Panc1 (cell line): ENCODE results near the gene SCAMP4. TPM values are rescaled to one million over a fixed set of nuclear protein-coding genes. Genes with fewer than 3 reads are reported as not detected.

Source experiments
- ATAC-seq: fragments of 200-7000 bp; cut with Tn5 transposase; 2 replicates; pipeline ENCODE4 v1.9.1; 2020; ENCODE audit warnings: mild to moderate bottlenecking, moderate library complexity
- BruUV-seq: library from RNA; stranded (reverse); fragments of 400-500 nt; replicated peaks from 2 replicates; lab custom pipeline; 2021; lab: Mats Ljungman, UMichigan
- CTCF ChIA-PET: fragments of 300-600 bp; sonication (Branson Sonifier 250); formaldehyde crosslinking; loops from one replicate; lab custom pipeline; 2022; ENCODE audit warnings: antibody characterized with exemption; lab: Charles Lee
- POLR2A ChIA-PET: fragments of 300-600 bp; sonication (Branson Sonifier 250); formaldehyde crosslinking; loops from one replicate; lab custom pipeline; 2022; ENCODE audit warnings: antibody characterized with exemption; lab: Charles Lee
- DNase-seq: peaks from one replicate; pipeline ENCODE4 v3.0.0-alpha.2; 2010; ENCODE audit warnings: low read depth, low spot score
- H3K27ac ChIP-seq: 2 replicates; pipeline ENCODE4 v1.5.1; 2011; ENCODE audit warnings: mild to moderate bottlenecking, low read length, inconsistent platforms
- H3K27me3 ChIP-seq: fragments of 200-500 bp; sonication (Bioruptor generic); 2 replicates; pipeline ENCODE4 v1.6.0; 2014; ENCODE audit warnings: low read length, inconsistent platforms; ENCODE audit not compliant: control insufficient read depth, insufficient read depth
- H3K36me3 ChIP-seq: fragments of 200-500 bp; sonication (Bioruptor generic); 2 replicates; pipeline ENCODE4 v1.5.1; 2014; ENCODE audit warnings: inconsistent platforms, mild to moderate bottlenecking, low read length, moderate library complexity; ENCODE audit not compliant: control insufficient read depth, insufficient read depth
- H3K4me1 ChIP-seq: 2 replicates; pipeline ENCODE4 v1.5.1; 2011; ENCODE audit warnings: inconsistent platforms, mild to moderate bottlenecking, low read length, moderate library complexity; ENCODE audit not compliant: control insufficient read depth, insufficient read depth
- H3K4me3 ChIP-seq, 2 experiments: 2 replicates each; pipeline ENCODE4 v1.5.1; 2011 to 2012; ENCODE audit warnings: low read depth in 2 of 2, low read length in 2 of 2, mild to moderate bottlenecking in 2 of 2, inconsistent platforms in 1 of 2, moderate library complexity in 1 of 2
- H3K9me3 ChIP-seq: fragments of 200-500 bp; sonication (Bioruptor generic); 2 replicates; pipeline ENCODE4 v1.5.1; 2014; ENCODE audit warnings: low read depth, mild to moderate bottlenecking, inconsistent platforms, low read length, moderate library complexity; ENCODE audit not compliant: control insufficient read depth, insufficient read depth
- CTCF ChIP-seq: fragments of 450-650 bp; IDR thresholded peaks from 2 replicates; pipeline ENCODE4 v1.5.1; 2017; ENCODE audit warnings: mild to moderate bottlenecking
- POLR2AphosphoS5 ChIP-seq: IDR thresholded peaks from 2 replicates; pipeline ENCODE4 v1.6.1; 2012; ENCODE audit warnings: mild to moderate bottlenecking, low read depth, low read length, moderate library complexity
- REST ChIP-seq, 2 experiments: IDR thresholded peaks; 2 replicates each; pipeline ENCODE4 v1.6.1; 2011 to 2012; ENCODE audit warnings: low read depth in 2 of 2, control low read depth in 1 of 2, low read length in 1 of 2, mild to moderate bottlenecking in 1 of 2, moderate library complexity in 1 of 2; ENCODE audit not compliant: insufficient read depth in 1 of 2
- SIN3A ChIP-seq: IDR thresholded peaks from 2 replicates; pipeline ENCODE4 v1.6.1; 2012; ENCODE audit warnings: low read depth, mild to moderate bottlenecking, low read length, moderate library complexity, borderline replicate concordance; ENCODE audit not compliant: insufficient read depth
- TCF7L2 ChIP-seq: IDR thresholded peaks from 2 replicates; pipeline ENCODE4 v1.6.1; 2011; ENCODE audit warnings: mild to moderate bottlenecking, low read depth, low read length, inconsistent platforms
- in situ Hi-C: cut with HindIII; loops from 2 replicates; pipeline ENCODE4 v1.10.0; 2016; ENCODE audit warnings: low sequenced_read_pairs, low pct_unique_long_range_greater_than_20kb
- intact Hi-C: fragments of 100-400 bp; cut with micrococcal nuclease; formaldehyde crosslinking; loops from one replicate; pipeline ENCODE4 v1.10.0; 2022; ENCODE audit not compliant: unreplicated experiment
- total RNA-seq: library from RNA; stranded (reverse); gene quantifications from one replicate; pipeline ENCODE4 v1.2.1, GENCODE V29; 2021; ENCODE audit not compliant: unreplicated experiment

SCAMP4 gene
- total RNA-seq, 1 experiment from 2014 or later, result 98.4 TPM

- in situ Hi-C loops, result no loop called here
- H3K4me1 ChIP-seq, result peaks cover 5% of the 10 kb centered on the region; the same call in 1 of the 2 replicates
These were observed 31.2 kb downstream of the SCAMP4 start for GRCh38 chr19:1936430-1936829.

GRCh38 chr19:1936916-1937610 lies 31.9 kb downstream of the SCAMP4 start:
- BruUV-seq, result no TSS peak
- Histone ChIP-seq H3K4me1 (peaks cover 5% of the 10 kb centered on the region; the same call in 1 of the 2 replicates), H3K4me3 (no peak overlapping the region), H3K27me3 (no peaks in the 10 kb centered on the region), H3K36me3 (peaks cover 4% of the 10 kb centered on the region; the same call in 1 of the 2 replicates), H3K27ac (no peak overlapping the region), H3K9me3 (no peaks in the 10 kb centered on the region)
- CTCF ChIA-PET, result no interaction called here
- intact Hi-C loops (no loop called here), in situ Hi-C loops (no loop called here)
- DNase-seq (no peak), ATAC-seq (no peak)
- POLR2A ChIA-PET, result no interaction called here
- TF ChIP-seq SIN3A (no peak), POLR2AphosphoS5 (no peak), TCF7L2 (no peak), CTCF (no peak)

More at GRCh38 chr19:1936430-1936829, 31.2 kb downstream of the SCAMP4 start:
- ATAC-seq, result no peak
- ChIA-PET POLR2A (interaction anchor here (0.5 kb wide), 1 partner anchor 379 kb away, joined by 3 read pairs; no protein-coding TSS in a partner anchor), CTCF (interaction anchor here (1.2 kb wide), 1 partner anchor 10 kb away, joined by 3 read pairs; no protein-coding TSS in a partner anchor)
- DNase-seq, result no peak
- H3K27ac ChIP-seq, result no peak overlapping the region
- no peaks in the 10 kb centered on the region; the same call in 1 of the 2 replicates for H3K36me3 ChIP-seq
- TF ChIP-seq CTCF (no peak), SIN3A (no peak), POLR2AphosphoS5 (no peak), TCF7L2 (no peak), REST (IDR thresholded peaks at IDR 0.05; ENCODE audit: insufficient read depth in 1 of 2, low read depth in 2 of 2, low read length in 1 of 2) (no peak)
- intact Hi-C loops, result no loop called here
- H3K27me3 ChIP-seq, result no peaks in the 10 kb centered on the region
- no peaks in the 10 kb centered on the region; the same call in 1 of the 2 replicates for H3K9me3 ChIP-seq
- no peak overlapping the region for H3K4me3 ChIP-seq
- no TSS peak for BruUV-seq
